SHP77 treated with DMSO at 0.1 percent for 48 hours (cell line): ENCODE results near the gene HIPK3.
"Not testable (repeated sequence)": the region's sequence is repeated elsewhere in the genome, so short reads cannot be mapped to it uniquely, and the experiment has no call there.

Source experiments
- DNase-seq: peaks from one replicate; lab custom pipeline; 2025; lab: John Stamatoyannopoulos, UW

HIPK3 gene

GRCh38 chr11:33257160-33257896, at the start of gene HIPK3:
TSS of gene HIPK3 (plus strand) at chr11:33257381.
- peak; percentile 50 for DNase-seq

- no peak for DNase-seq
Measured at GRCh38 chr11:33207408-33207985, 49.7 kb upstream of the HIPK3 start.

GRCh38 chr11:33208150-33208549, 49.0 kb upstream of the HIPK3 start:
- DNase-seq, result no peak

GRCh38 chr11:33211153-33211552, 46.0 kb upstream of the HIPK3 start:
- DNase-seq, result no peak

- no peak for DNase-seq
Measured at GRCh38 chr11:33211580-33211979, 45.6 kb upstream of the HIPK3 start.

GRCh38 chr11:33214187-33214586, 43.0 kb upstream of the HIPK3 start:
- no peak for DNase-seq

GRCh38 chr11:33214767-33215166, 42.4 kb upstream of the HIPK3 start:
- no peak for DNase-seq

- DNase-seq, result not testable (repeated sequence)
Measured at GRCh38 chr11:33216676-33217075, 40.5 kb upstream of the HIPK3 start.

- no peak for DNase-seq
Measured at GRCh38 chr11:33222052-33222750, 35.0 kb upstream of the HIPK3 start.

- no peak for DNase-seq
Measured at GRCh38 chr11:33225371-33225770, 31.8 kb upstream of the HIPK3 start.

GRCh38 chr11:33227578-33228261, 29.5 kb upstream of the HIPK3 start:
- DNase-seq, result no peak

- DNase-seq, result no peak
Measured at GRCh38 chr11:33234397-33235190, 22.6 kb upstream of the HIPK3 start.

GRCh38 chr11:33237039-33237597, 20.1 kb upstream of the HIPK3 start:
- DNase-seq, result no peak

GRCh38 chr11:33242575-33242974, 14.6 kb upstream of the HIPK3 start:
- no peak for DNase-seq

GRCh38 chr11:33243654-33244053, 13.5 kb upstream of the HIPK3 start:
- not testable (repeated sequence) for DNase-seq

GRCh38 chr11:33248416-33248971, 8.7 kb upstream of the HIPK3 start:
- DNase-seq, result no peak

GRCh38 chr11:33256031-33256812, 959 bp upstream of the HIPK3 start:
- no peak for DNase-seq

- peak; percentile 50 for DNase-seq
Measured at GRCh38 chr11:33256813-33257159, 395 bp upstream of the HIPK3 start.

GRCh38 chr11:33257897-33258630, 883 bp downstream of the HIPK3 start:
- DNase-seq, result peak; percentile 53
